Pulmonary artery endothelial cell (primary cell): ENCODE results near the gene ZNF326. TPM values are rescaled to one million over a fixed set of nuclear protein-coding genes. Genes with fewer than 3 reads are reported as not detected.

Source experiments
- DNase-seq: peaks from one replicate; pipeline ENCODE4 v3.0.0-alpha.2; 2011; ENCODE audit warnings: low read depth, low spot score
- total RNA-seq: library from RNA; depleted of rRNA; stranded (reverse); fragments of >200 nt; gene quantifications from 2 replicates; pipeline ENCODE4 v1.2.3, GENCODE V29; 2014

Gene ZNF326
- total RNA-seq, 1 donor from 2014 or later, result 7.0 TPM

- no peak for DNase-seq
Observed at GRCh38 chr1:90067194-90067931, 72.5 kb downstream of the ZNF326 start.

- no peak for DNase-seq
Observed at GRCh38 chr1:90068611-90069280, 73.8 kb downstream of the ZNF326 start.

- DNase-seq, result no peak
Observed at GRCh38 chr1:90074137-90074536, 79.2 kb downstream of the ZNF326 start.

GRCh38 chr1:90074566-90074965 is 79.7 kb downstream of the ZNF326 start:
- DNase-seq, result no peak

GRCh38 chr1:90074970-90075391 is 80.1 kb downstream of the ZNF326 start:
- DNase-seq, result no peak

GRCh38 chr1:90083995-90084394 is 89.1 kb downstream of the ZNF326 start:
- no peak for DNase-seq

Other genes starting within 250 kb of the ZNF326 start
- 26.4 and 45.1 TPM in 2 replicates for gene LRRC8D, start 174.1 kb upstream of the ZNF326 start, total RNA-seq